ENCODE measurements around the gene WDR49. TPM values are rescaled to one million over a fixed set of nuclear protein-coding genes. Genes with fewer than 3 reads are reported as not detected.

Gene WDR49
- total and polyA plus RNA-seq, 2 experiments from 2014 or later = not detected

DNA sequence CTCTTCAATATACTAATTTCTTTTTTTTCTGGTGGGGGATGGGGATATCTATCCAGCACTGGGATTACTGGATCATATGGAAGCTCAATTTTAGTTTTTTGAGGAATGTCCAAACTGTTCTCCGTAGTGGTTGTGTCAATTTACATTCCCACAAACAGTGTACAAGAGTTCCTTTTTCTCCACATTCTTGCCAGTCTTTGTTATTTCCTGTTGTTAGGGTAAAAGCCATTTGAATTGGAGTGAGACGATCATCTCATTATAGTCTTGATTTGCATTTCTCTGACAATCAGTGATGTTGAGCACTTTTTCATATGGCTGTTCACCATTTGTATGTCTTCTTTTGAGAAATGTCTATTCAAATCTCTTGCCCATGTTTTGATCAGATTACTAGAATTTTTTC lies 12.8 kb upstream of the WDR49 start:
- H3K27ac ChIP-seq = no peak overlapping the region
- no peaks in the 10 kb centered on the region for H3K9me3 ChIP-seq (ENCODE audit: low read depth)
- no peak for TF ChIP-seq EZH2phosphoT487 (IDR thresholded peaks at IDR 0.05; ENCODE audit: low read depth, severe bottlenecking, unreplicated experiment)
- TF ChIP-seq CTCF (IDR thresholded peaks at IDR 0.05; ENCODE audit: poor library complexity) = no peak
- no peak for TF ChIP-seq EZH2 (IDR thresholded peaks at IDR 0.05; ENCODE audit: borderline replicate concordance)
- H3K79me2 ChIP-seq = no peaks in the 10 kb centered on the region
- H3K4me3 ChIP-seq = no peak overlapping the region
- no peaks in the 10 kb centered on the region for H3K4me1 ChIP-seq (ENCODE audit: insufficient read depth)
- H2AFZ ChIP-seq = no peak overlapping the region
- H3K9me2 ChIP-seq (replicated peaks; ENCODE audit: insufficient read depth) = no peaks in the 10 kb centered on the region
- H3K27me3 ChIP-seq = no peaks in the 10 kb centered on the region
- DNase-seq (ENCODE audit: low spot score) = no peak
- no peak overlapping the region for H3K4me2 ChIP-seq
- H4K20me1 ChIP-seq (ENCODE audit: insufficient read depth, poor library complexity, severe bottlenecking) = no peaks in the 10 kb centered on the region
- no peaks in the 10 kb centered on the region for H3K36me3 ChIP-seq (replicated peaks; ENCODE audit: insufficient read depth, low read depth)
- WGBS (ENCODE audit: low lambda C conversion rate, missing lambda C conversion rate) = 90% methylated on average over 2 of the region's 2 CpGs

- no peaks in the 10 kb centered on the region for H3K36me3 ChIP-seq (replicated peaks; ENCODE audit: insufficient read depth, low read depth)
- no peak for DNase-seq (ENCODE audit: low spot score)
- WGBS (ENCODE audit: low lambda C conversion rate, missing lambda C conversion rate) = 94% methylated on average over 5 of the region's 5 CpGs
Measured at GRCh38 chr3:167662919-167663400, 9.2 kb upstream of the WDR49 start.

GRCh38 chr3:167657684-167658225 lies 4.0 kb upstream of the WDR49 start:
- Histone ChIP-seq H3K36me3 (replicated peaks; ENCODE audit: insufficient read depth, low read depth) (no peaks in the 10 kb centered on the region), H3K27me3 (no peaks in the 10 kb centered on the region), H3K4me2 (no peak overlapping the region), H3K27ac (no peak overlapping the region), H3K79me2 (no peaks in the 10 kb centered on the region), H3K9me2 (replicated peaks; ENCODE audit: insufficient read depth) (no peaks in the 10 kb centered on the region), H2AFZ (no peak overlapping the region), H3K4me3 (no peak overlapping the region), H3K4me1 (ENCODE audit: insufficient read depth) (no peaks in the 10 kb centered on the region), H3K9me3 (ENCODE audit: low read depth) (no peaks in the 10 kb centered on the region), H4K20me1 (ENCODE audit: insufficient read depth, poor library complexity, severe bottlenecking) (no peaks in the 10 kb centered on the region)
- WGBS (ENCODE audit: low lambda C conversion rate, missing lambda C conversion rate) = 65% methylated on average over 3 of the region's 3 CpGs
- TF ChIP-seq EZH2 (IDR thresholded peaks at IDR 0.05; ENCODE audit: borderline replicate concordance) = no peak
- no peak for TF ChIP-seq EZH2phosphoT487 (IDR thresholded peaks at IDR 0.05; ENCODE audit: low read depth, severe bottlenecking, unreplicated experiment)
- TF ChIP-seq CTCF (IDR thresholded peaks at IDR 0.05; ENCODE audit: poor library complexity) = no peak
- no peak for DNase-seq (ENCODE audit: low spot score)

More at GRCh38 chr3:167662919-167663400, 9.2 kb upstream of the WDR49 start:
- no peaks in the 10 kb centered on the region for H3K9me2 ChIP-seq (replicated peaks; ENCODE audit: insufficient read depth)
- H3K4me2 ChIP-seq = no peak overlapping the region
- H3K9me3 ChIP-seq (ENCODE audit: low read depth) = no peaks in the 10 kb centered on the region
- no peaks in the 10 kb centered on the region for H3K27me3 ChIP-seq
- no peak overlapping the region for H2AFZ ChIP-seq
- no peak overlapping the region for H3K27ac ChIP-seq
- H3K4me1 ChIP-seq (ENCODE audit: insufficient read depth) = no peaks in the 10 kb centered on the region
- H3K4me3 ChIP-seq = no peak overlapping the region
- no peak for TF ChIP-seq CTCF (IDR thresholded peaks at IDR 0.05; ENCODE audit: poor library complexity)
- TF ChIP-seq EZH2 (IDR thresholded peaks at IDR 0.05; ENCODE audit: borderline replicate concordance) = no peak
- TF ChIP-seq EZH2phosphoT487 (IDR thresholded peaks at IDR 0.05; ENCODE audit: low read depth, severe bottlenecking, unreplicated experiment) = no peak
- no peaks in the 10 kb centered on the region for H4K20me1 ChIP-seq (ENCODE audit: insufficient read depth, poor library complexity, severe bottlenecking)
- no peaks in the 10 kb centered on the region for H3K79me2 ChIP-seq

All from hepatocyte (in vitro differentiated cells).